GM19463 (cell line): ENCODE data around the gene DKK1.
"Not testable (repeated sequence)": the region's sequence is repeated elsewhere in the genome, so short reads cannot be mapped to it uniquely, and the experiment has no call there.

Experiments used
- ATAC-seq: cut with Tn5 transposase; IDR thresholded peaks from one replicate; pipeline ENCODE4 v1.9.1; 2021; ENCODE audit warnings: mild to moderate bottlenecking, moderate library complexity; ENCODE audit not compliant: unreplicated experiment

DKK1 gene

DNA sequence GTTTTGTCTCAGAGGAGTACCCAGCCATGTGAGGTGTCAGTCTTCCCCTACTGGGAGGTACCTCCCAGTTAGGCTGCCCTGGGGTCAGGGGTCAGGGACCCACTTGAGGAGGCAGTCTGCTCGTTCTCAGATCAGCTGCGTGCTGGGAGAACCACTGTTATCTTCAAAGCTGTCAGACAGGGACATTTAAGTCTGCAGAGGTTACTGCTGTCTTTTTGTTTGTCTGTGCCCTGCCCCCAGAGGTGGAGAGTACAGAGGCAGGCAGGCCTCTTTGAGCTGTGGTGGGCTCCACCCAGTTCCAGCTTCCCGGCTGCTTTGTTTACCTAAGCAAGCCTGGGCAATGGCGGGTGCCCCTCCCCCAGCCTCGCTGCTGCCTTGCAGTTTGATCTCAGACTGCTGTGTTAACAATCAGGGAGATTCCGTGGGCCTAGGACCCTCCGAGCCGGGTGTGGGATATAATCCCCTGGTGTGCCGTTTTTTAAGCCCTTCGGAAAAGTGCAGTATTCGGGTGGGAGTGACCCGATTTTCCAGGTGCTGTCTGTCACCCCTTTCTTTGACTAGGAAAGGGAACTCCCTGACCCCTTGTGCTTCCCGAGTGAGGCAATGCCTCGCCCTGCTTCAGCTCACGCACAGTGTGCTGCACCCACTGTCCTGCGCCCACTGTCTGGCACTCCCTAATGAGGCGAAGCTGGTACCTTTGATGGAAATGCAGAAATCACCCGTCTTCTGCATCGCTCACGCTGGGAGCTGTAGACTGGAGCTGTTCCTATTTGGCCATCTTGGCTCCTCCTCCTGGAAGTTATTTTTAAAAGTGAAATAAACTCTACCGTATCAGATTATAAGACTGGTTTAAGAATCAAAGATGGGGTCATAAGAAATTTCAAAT is 51.7 kb downstream of the DKK1 start:
- ATAC-seq: not testable (repeated sequence)
